Left colon (tissue), 2 donors: ENCODE measurements around the gene KCNH4. TPM values are rescaled to one million over a fixed set of nuclear protein-coding genes. Genes with fewer than 3 reads are reported as not detected.
"Not testable (repeated sequence)": the region's sequence is repeated elsewhere in the genome, so short reads cannot be mapped to it uniquely, and the experiment has no call there.

Experiments
- ATAC-seq: fragments of 200-7000 bp; cut with Tn5 transposase; one replicate; pipeline ENCODE4 v1.9.1; 2020; ENCODE audit warnings: mild to moderate bottlenecking, moderate library complexity
- DNase-seq, 2 donors: peaks; one replicate each; pipeline ENCODE4 v3.0.0-alpha.2; 2020
- intact Hi-C, 2 donors: fragments of 100-400 bp; cut with DNase I in 1 of 2; cut with micrococcal nuclease in 1 of 2; formaldehyde crosslinking; loops; one replicate each; pipeline versions ENCODE4 v1.11.2 to v1.14.0; 2022; cut with DNase I, micrococcal nuclease
- long read RNA-seq: library from polyadenylated mRNA; unstranded; transcript quantifications from one replicate; pipeline ENCODE4 v2.0.0, GENCODE V29; 2021
- total RNA-seq, 2 donors: library from RNA; stranded (reverse); fragmentation: NEBNext Ultra II Directional; extraction: Animal tissue kit (Norgen Biotek cat#: 25700); gene quantifications; one replicate each; pipeline ENCODE4 v1.2.1, GENCODE V29; 2021
- donor health status: DM: no; HTN: no; CAD: no.
- donor health status: DM: yes; HTN: yes; CAD: no.

KCNH4 gene
- total RNA-seq = under 1 TPM; 0.06 TPM
- long read RNA-seq = 0 reads

DNA sequence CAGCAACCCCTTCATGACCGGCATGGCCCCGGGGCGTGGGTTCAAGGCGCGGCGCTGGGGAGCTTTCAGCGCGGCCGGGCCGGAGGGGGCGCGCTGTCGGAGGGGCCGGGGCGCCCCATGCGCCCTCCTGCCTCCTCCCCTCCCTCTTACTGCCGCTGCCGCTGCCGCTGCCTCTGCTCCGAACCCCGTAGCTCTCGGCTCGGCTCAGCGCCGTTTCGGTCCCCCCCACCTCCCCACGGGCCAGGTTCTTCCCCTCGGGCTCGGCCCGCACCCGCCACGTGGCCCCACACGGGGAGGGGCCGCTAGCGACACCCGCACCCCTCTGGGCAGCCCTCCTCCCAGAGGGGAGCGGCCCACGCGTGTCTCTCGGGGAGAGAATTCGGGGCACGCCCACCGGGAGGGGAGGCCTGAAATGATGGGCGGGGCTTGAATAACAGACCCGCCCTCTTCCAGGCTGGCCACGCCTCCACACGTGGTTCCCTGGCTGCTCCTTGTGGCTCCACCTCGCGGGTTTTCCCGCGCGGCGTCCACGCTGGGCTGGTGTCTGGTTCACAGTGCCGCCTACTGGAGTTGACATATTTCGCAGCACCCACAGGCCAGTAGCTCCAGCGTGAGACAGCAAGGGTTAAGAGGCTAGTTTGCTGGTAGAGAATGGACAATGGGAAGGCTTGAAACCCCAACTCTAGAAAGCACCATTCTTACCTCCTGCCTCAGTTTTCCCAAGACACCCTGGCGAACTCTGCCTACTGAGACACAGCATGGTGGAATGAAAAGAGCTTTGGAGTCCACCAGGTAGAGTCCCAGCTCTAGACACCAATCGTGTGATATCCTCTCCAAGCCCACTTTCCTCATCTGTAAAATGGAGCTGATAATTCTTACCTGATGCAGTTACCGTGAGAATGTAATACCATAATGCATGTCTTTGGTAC is at the start of gene KCNH4:
TSS of gene KCNH4 (minus strand) at position 221 of the 929 bp plus-strand sequence. CDS start at position 24, 197 bp downstream.
- ATAC-seq (peak; percentile 49), DNase-seq (peak; percentile 70 to 80)
- intact Hi-C loops = loop anchor here in 1 of 2 donors (10.0 kb wide), 1 partner anchor 56 kb away; the partner anchor contains the start of genes HSPB9 and KAT2A

DNA sequence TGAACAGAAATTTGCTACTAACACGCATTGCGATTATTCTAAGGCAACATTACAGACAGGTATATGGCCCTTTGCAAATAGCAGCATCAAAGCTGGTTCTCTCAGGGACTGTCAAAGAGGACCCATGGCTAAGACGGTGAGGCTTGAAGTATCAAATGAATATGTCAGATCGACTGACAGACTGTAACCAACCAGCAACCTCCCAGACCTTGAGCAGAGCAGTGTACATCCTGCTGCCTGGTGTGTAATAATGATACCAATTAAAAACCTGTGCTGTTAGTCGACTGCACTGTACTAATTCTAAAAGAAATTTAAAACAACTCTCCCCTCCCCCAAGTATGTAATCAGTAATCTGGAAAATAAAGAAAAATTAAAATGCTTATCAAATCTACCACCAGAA is 49.3 kb upstream of the KCNH4 start:
- ATAC-seq = no peak
- DNase-seq = no peak
- intact Hi-C loops = no loop called here

DNA sequence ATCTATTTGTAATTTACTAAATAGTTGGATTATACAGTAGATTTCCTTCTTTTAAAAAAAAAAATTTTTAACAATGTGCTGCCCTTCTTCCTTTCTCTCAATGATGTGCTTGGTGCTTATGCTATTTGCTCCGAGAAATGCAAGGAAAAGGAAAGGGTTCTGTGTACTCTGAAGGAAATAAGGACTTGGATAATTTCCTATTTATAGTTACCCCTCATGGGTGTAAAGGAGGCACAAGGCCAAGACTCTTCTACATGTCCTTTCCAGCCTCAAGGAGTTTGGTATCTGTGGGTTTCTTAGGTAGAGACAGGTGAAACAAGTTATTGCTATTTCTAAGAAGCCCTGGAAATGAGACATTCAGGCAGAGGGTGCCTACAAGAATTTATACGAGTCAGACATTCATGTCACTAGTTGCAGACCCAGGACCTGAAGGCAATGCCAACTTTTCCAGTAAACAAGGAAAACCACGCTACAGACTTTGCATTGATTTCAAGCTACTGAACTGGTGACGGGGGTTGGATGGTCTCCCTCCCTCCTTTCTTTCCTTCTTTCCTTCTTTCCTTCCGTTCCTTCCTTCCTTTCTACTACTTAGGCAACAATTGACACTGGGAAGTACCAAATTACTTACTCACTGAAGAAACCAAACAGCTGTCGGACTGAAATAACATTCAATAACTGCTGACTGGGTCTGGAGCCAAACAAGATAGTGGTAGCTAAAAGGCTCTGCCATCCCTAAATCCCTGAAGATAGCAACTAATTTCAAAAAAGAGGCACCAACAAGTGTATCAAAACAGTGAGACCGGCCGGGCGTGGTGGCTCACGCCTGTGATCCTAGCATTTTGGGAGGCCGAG is 47.1 kb upstream of the KCNH4 start:
- intact Hi-C loops = no loop called here
- ATAC-seq (no peak), DNase-seq (no peak)

DNA sequence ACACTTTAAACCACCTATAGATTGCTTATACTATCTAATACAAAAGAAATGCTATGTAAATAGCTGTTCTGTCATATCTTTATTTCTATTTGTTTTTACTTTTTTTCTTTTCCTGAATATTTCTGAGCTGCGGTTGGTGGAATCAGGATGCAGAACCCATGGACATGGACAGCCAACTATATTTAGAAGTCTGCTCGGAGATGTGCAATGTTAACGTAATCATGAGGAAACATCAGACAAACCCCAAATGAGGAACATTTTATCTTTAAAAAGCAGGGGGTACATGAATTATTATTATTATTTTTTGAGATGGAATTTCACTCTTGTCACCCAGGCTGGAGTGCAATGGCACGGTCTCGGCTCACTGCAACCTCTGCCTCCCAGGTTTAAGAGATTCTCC is 44.7 kb upstream of the KCNH4 start:
- ATAC-seq (no peak), DNase-seq (no peak)
- intact Hi-C loops = no loop called here

DNA sequence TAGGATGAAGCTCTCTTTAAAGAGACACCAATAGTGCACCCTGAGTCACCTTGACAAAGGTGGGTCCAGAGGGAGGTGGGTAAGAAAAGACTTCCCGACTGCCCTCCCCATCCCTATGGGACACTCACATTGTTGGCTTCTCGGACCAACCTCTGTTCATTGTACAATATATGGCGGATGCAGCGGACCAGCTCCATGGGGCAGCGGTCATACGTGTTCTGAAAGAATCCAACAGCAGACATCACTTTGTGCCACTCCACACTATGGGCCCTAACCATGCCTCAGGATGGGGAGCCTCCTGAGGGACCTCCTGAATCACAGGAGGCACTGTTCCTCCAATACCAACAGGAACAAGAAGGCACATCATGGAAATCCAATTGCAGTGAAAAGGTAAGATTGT is 43.7 kb upstream of the KCNH4 start:
- ATAC-seq = no peak
- intact Hi-C loops = no loop called here
- no peak for DNase-seq

DNA sequence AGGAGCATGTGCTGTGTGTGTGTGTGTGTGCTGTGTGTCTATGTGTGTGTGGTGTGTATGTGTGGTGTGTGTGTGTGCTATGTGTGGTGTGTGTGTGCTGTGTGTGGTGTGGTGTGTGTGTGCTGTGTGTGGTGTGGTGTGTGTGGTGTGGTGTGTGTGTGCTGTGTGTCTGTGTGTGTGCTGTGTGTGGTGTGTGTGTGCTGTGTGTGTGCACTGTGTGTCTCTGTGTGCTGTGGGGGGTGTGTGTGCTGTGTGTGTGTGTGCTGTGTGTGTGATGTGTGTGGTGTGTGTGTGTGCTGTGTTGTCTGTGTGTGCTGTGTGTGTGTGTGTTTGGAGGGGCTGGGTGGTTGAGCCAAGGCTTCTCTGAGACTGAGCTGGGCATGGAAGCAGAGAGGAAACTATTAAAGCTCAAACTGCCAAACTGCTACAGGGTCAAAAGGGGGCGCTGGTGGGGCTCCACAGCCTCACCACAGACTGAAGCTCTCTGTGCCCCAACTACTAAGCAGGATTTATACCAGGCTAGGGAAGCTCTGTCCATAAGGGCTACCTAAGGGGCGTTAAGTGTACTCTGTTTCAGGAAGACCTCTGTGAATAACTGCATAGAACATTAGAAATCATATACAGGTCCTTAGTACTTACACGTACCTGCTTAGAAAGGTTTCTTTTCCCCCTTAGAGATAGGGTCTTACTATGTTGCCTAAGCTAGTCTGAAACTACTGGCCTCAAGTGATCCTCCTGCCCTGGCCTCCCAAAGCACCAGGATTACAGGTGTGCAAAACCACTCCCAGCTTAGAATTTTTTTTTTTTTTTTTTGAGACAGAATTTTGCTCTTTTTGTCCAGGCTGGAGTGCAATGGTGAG is 41.2 kb upstream of the KCNH4 start:
- intact Hi-C loops = no loop called here
- DNase-seq = peak in 1 of 2 donors; percentile 45
- ATAC-seq = peak; percentile 80

DNA sequence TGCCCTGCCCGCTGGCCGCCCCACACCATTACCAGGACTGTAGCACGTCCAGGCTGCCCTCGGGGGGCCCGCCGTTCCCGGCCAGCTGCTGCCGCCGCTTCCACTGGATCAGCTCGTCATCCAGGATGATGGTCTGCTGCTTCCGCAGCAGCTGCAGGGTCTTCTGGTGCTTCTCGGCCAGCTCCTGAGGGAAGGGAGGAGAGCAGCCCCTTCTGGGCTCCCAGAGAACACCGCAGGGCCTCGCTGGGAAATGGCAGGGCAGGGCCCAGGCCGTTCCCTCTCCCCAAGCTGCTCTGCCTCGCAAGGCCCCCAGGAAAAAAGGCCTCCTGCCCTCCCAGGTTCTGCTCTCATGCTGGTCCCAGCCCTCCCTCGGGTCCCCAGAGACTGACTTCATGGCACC is 38.3 kb upstream of the KCNH4 start:
- intact Hi-C loops, DNase-seq: not testable (repeated sequence)

DNA sequence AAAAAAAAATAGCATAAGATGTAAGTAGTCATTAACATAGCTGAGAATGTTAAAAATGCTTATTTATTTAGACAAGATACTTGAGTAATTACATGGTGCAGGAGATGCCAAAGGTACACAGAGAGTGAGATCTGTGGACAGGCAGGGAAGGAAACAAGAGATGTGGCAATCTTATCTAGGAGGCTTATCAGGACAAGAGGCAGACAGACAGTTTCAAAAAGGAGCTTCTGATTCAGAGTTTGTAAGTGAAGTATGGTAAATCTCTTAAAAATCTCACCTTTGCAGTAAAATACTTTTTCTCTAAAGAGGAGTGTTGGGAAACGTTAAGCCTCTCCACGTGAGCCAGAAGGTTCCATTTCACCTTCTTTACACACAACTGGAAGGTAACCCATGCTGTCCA is 33.2 kb upstream of the KCNH4 start:
- intact Hi-C loops = no loop called here
- no peak for ATAC-seq

More for the DNA sequence above, 38.3 kb upstream of the KCNH4 start:
- not testable (repeated sequence) for ATAC-seq

DNA sequence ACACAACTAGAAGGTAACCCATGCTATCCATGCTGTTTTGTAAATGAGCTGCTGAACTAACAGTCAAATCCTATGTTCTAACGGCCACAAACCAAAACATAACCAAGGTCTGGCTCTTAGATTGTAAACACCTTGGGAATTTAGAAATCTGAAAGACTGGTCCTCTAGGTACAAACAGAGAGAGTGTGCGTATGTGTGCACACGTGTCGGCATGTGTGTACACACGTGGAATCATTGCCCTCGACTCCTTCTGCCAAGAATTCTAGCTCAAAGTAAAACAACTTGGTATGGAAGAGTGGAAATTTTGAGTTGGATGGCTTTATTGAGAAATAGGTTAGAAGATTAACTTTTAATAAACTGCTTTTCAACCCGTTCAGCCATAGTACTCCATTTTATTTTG is 31.4 kb upstream of the KCNH4 start:
- intact Hi-C loops = no loop called here
- no peak for DNase-seq
- ATAC-seq = no peak

More for the DNA sequence above, 33.2 kb upstream of the KCNH4 start:
- DNase-seq = no peak

DNA sequence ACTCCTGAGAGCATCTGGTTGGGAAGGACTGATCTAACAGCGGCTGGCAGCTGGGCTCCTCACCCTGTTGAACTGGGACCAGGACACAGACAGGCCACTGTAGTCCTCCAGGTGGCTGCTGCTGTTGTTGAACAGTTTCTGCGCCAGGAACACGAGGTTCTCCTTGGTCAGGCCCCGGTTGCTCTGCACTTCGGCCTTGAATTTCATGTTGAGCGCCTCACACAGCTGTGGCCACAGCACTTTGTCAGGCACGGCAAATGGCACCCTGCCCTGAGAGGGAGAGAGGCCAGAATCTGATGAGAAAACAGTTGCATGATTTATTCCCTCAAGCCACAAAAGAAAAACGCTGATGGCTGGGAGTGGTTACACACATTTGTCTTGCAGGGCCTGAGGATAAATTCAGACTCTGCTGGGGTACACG is 31.0 kb upstream of the KCNH4 start:
- ATAC-seq, intact Hi-C loops: not testable (repeated sequence)
- DNase-seq = peak in 1 of 2 donors; percentile 45

DNA sequence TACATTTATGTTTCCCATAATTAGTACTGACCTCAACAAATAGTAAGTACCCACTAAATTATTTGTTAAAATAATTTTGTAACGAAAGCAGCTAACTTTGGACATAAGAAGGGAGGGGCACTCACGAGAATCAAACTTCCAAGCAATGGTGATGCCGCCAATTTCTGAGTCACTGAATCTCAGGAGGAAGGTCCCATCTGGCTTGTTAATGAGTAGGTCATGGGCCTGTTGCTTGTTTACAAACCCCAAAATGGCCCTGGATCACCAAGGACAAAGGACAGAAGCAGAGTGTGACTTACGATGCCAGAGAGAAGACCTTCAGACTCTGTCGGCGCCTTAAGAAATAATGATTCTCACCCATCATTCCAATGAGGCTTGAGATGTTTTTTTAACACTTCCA is 29.1 kb upstream of the KCNH4 start:
- ATAC-seq = no peak
- intact Hi-C loops = no loop called here
- DNase-seq = no peak

DNA sequence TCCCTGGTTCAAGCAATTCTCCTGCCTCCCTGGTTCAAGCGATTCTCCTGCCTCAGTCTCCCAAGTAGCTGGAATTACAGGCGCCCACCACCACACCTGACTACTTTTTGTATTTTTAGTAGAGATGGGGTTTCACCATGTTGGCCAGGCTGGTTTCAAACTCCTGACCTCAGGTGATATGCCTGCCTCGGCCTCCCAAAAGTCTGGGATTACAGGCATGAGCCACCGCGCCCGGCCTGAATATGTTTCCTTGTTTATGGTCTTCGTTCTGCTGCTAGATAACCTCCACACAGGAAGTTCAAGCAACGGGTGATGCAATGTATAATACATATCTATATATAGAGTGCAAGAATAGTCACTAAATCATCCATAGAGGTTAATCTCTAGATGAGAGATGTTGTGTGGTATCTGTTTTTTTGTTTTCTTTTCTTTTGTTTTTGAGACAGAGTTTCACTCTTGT is 25.2 kb upstream of the KCNH4 start:
- intact Hi-C loops, DNase-seq, ATAC-seq: not testable (repeated sequence)

DNA sequence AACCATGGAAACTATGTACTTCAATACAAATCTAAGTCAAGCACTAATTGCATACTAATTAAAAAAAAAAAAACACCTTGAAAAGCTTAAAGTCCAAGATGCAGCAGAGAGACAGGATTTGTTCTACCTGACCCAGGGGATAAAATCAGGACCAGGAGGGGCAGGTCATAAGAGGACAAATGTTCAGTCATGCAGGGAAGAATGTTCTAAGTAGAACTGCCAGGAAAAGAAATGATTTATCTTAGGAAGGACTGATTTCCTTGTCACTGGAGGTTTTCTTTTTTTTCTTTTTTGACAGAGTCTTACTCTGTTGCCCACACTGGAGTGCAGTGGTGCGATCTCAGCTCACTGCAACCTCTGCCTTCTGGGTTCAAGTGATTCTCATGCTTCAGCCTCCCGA is 22.4 kb upstream of the KCNH4 start:
- DNase-seq = no peak
- intact Hi-C loops = no loop called here

DNA sequence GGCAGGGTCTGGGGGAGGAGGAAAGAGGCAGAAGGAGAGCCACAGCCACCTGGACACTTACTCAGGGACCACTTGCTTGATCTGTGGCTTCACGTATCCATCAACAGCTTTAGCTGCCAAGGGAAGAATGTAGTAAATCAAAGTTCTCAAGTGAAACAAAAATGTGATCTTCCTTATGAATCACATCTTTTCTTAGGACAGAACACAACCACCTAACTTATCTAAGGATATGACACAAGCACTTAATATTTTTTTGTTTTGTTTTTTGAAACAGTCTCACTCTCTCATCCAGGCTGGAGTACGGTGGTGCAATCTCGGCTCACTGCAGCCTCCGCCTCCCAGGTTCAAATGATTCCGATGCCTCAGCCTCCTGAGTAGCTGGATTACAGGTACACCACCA is 21.8 kb upstream of the KCNH4 start:
- intact Hi-C loops = no loop called here
- ATAC-seq (no peak), DNase-seq (no peak)

More for the DNA sequence above, 22.4 kb upstream of the KCNH4 start:
- ATAC-seq = no peak

DNA sequence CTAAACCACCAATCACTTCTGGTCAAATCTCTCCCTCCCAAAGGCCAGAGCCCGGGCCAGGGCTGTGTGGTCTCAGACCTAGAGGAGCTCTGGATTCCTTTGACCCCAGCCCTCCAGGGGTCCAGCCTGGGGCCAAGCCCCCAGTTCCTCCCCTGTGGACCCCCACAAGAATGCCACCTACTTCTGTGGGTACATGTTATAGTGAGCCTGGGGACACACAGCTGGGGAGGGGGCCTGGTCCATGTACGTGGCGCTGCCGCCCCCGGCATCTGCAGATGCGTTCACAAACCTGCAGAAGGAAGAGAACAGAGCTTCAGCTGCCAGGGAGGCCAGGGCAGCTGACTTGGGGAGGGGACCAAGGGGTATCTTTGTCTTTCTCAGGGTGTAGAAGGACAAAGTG is 21.2 kb upstream of the KCNH4 start:
- intact Hi-C loops = no loop called here
- DNase-seq = no peak

DNA sequence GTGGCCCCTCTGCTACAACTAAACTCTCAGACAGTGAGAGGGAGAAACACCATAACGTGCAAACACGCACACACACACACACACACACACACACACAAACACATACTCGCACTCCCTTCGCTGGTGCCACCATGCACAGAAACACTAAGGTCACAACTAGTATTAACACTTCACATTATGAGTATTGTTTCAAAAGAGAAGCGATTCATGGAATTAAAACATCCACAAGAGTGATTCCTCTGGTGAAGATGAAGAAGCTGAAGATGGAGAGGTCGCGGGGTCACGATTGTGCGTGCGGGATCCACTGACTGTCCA is 20.5 kb upstream of the KCNH4 start:
- no peak for ATAC-seq
- intact Hi-C loops = no loop called here

More for the DNA sequence above, 21.2 kb upstream of the KCNH4 start:
- no peak for ATAC-seq

DNA sequence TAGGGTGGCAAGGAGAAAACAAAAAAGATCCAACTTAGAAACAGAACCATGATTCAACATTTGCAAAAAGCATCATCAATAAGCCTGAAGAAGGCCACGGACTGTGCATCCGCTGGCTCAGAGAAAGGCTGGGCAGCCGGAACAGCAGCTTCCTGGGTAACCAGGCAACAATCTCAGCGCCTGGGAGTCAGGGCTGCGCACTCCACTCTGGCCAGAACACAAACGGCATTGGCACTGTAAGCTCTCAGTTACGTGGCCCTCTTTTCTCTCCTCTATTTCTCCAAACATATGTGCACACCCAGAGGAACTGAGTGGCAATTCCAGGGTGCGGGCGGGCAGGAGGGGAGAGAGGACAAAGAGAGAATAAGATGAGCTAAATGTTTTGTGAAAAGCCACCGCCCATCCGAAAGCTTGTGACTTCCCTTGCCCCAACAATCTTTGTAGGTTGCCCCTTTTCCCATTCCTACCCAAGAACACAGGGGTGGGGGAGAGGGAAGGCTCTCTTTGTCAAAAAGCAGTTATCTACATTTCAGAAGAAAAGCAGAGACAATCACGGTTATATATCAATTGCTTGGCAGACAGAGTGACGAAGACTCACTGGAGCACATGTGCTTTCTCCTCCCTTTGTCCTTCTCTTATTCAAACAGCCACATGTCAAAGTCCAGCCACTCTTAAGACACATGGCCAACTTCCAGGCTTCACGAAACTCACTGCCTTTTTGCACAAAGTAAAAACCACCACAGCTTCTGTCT is 19.9 kb upstream of the KCNH4 start:
- intact Hi-C loops = no loop called here
- ATAC-seq = peak; percentile 94
- peak in 1 of 2 donors; percentile 54 for DNase-seq

More for the DNA sequence above, 20.5 kb upstream of the KCNH4 start:
- no peak for DNase-seq
